Tibial nerve (tissue), 4 donors: ENCODE measurements around the gene SNX21.

ENCODE experiments used
- EP300 ChIP-seq, 2 donors: sonication (generic); formaldehyde crosslinking; IDR thresholded peaks; one replicate each; pipeline ENCODE4 v1.6.1; 2017; ENCODE audit warnings: antibody characterized with exemption in 2 of 2, mild to moderate bottlenecking in 1 of 2
- POLR2A ChIP-seq, 2 donors: fragments of 450-650 bp; IDR thresholded peaks; one replicate each; pipeline ENCODE4 v1.6.1; 2017; ENCODE audit warnings: antibody characterized with exemption in 2 of 2, mild to moderate bottlenecking in 2 of 2, moderate library complexity in 2 of 2
- TF ChIP-seq, protein P1 (sequence below), 5 experiments: fragments of 200-600 bp in 3 of 5; fragments of 450-650 bp in 2 of 5; sonication (generic) in 3 of 5; IDR thresholded peaks; one replicate each; pipeline ENCODE4 v1.5.1; 2016 to 2019; ENCODE audit warnings: antibody characterized with exemption in 5 of 5, mild to moderate bottlenecking in 3 of 5, moderate library complexity in 2 of 5

DNA sequence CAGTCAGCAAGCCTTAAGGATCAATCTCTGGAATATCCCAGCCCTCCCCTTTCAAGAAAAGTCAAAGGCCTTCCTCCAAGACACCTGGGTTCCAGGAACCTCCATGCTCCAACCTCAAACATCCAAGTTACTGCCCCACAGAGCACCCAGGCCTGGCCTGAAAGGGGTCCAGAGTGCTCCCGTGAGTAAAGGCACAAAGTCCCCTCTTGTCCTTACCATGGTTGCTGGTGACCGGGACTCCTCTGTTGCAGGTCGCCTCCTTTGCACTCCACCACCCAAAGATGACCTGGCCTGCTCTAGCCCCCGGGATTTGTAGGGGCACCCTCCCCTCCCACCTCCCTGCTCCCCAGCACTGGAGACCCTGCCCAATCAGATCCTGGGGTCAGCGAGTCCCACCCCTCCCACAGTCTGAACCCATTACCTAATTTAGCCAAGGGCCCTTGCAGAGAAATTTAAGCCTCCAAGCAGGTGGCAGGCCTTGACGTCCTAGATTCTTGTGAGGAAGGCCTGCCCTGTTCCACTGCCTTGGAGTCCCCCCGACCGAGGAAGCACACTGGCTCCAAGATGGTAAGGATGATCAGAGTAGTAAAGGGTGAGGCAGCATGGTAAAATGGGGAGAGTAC, 6.5 kb upstream of the SNX21 start, which contains the start of gene TNNC2:
- TF ChIP-seq, protein P1, sequence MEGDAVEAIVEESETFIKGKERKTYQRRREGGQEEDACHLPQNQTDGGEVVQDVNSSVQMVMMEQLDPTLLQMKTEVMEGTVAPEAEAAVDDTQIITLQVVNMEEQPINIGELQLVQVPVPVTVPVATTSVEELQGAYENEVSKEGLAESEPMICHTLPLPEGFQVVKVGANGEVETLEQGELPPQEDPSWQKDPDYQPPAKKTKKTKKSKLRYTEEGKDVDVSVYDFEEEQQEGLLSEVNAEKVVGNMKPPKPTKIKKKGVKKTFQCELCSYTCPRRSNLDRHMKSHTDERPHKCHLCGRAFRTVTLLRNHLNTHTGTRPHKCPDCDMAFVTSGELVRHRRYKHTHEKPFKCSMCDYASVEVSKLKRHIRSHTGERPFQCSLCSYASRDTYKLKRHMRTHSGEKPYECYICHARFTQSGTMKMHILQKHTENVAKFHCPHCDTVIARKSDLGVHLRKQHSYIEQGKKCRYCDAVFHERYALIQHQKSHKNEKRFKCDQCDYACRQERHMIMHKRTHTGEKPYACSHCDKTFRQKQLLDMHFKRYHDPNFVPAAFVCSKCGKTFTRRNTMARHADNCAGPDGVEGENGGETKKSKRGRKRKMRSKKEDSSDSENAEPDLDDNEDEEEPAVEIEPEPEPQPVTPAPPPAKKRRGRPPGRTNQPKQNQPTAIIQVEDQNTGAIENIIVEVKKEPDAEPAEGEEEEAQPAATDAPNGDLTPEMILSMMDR (IDR thresholded peaks at IDR 0.05), result no peak
- TF ChIP-seq POLR2A (IDR thresholded peaks at IDR 0.05), result no peak
- no peak for TF ChIP-seq EP300 (IDR thresholded peaks at IDR 0.05)
